HEK293T (cell line): ENCODE results near the gene TMPRSS7.

Source experiments
- BHLHE40 ChIP-seq: fragments of 450-650 bp; IDR thresholded peaks from 2 replicates; pipeline ENCODE4 v1.6.1; 2016; ENCODE audit warnings: mild to moderate bottlenecking, moderate library complexity, borderline replicate concordance
- ELF4 ChIP-seq: fragments of 450-650 bp; IDR thresholded peaks from 2 replicates; pipeline ENCODE4 v1.6.1; 2017; ENCODE audit warnings: antibody characterized with exemption
- FOXA1 ChIP-seq: fragments of 450-650 bp; IDR thresholded peaks from 2 replicates; pipeline ENCODE4 v1.6.1; 2016; ENCODE audit warnings: mild to moderate bottlenecking
- FOXM1 ChIP-seq: fragments of 450-650 bp; IDR thresholded peaks from 2 replicates; pipeline ENCODE4 v1.6.1; 2017; ENCODE audit warnings: mild to moderate bottlenecking, borderline replicate concordance
- HDGF ChIP-seq: fragments of 450-650 bp; IDR thresholded peaks from 2 replicates; pipeline ENCODE4 v1.6.1; 2017; ENCODE audit warnings: antibody characterized with exemption, borderline replicate concordance
- LEF1 ChIP-seq: fragments of 450-650 bp; IDR thresholded peaks from 2 replicates; pipeline ENCODE4 v1.6.1; 2017; ENCODE audit warnings: mild to moderate bottlenecking, borderline replicate concordance
- SP1 ChIP-seq: fragments of 450-650 bp; IDR thresholded peaks from 2 replicates; pipeline ENCODE4 v1.6.1; 2017
- SUZ12 ChIP-seq: fragments of 450-650 bp; IDR thresholded peaks from 2 replicates; pipeline ENCODE4 v1.6.1; 2016; ENCODE audit warnings: mild to moderate bottlenecking

DNA sequence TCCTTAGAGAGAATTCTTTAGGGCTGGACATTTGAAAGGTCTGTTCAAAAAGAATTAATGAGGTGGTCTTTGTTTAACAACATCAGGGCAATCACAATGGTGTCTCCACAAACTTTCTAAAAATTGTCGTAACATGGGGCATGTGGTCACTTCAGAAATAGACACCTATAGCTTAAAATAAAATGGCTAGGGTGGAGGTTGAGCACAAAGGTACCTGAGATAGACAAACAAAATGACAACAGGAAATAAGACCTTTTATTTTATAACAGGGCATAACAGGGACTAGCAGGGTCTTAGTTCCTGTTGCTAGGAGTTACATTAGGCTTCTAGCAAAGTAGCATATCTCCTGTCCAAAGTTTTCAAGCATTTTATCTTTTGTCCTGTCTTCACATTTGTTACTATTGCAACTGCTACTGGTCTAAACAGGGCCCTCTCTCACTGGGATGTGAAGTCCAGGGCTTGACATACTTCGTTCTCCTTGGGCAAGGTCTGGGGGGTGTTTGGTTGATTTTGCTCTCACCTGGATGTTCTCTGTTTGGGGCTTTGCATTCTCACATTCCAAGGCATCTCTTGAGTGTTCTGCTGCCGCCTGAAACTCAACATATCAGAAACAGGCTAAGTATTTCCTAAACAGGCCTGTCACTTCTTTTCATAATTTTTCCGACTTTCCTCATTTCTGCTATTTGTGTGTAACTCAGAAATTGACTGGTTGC, 95.5 kb downstream of the TMPRSS7 start:
- no peak for TF ChIP-seq FOXM1
- no peak for TF ChIP-seq BHLHE40
- no peak for TF ChIP-seq ELF4
- no peak for TF ChIP-seq LEF1
- no peak for TF ChIP-seq HDGF
- no peak for TF ChIP-seq SUZ12
- no peak for TF ChIP-seq FOXA1
- no peak for TF ChIP-seq SP1
